Thoracic aorta (tissue), 2 donors: ENCODE data around the gene HLA-DMB. TPM values are rescaled to one million over a fixed set of nuclear protein-coding genes. Genes with fewer than 3 reads are reported as not detected.

ENCODE experiments used
- ATAC-seq: fragments of 150-250 bp; one replicate; pipeline ENCODE4 v1.8.0; 2017; ENCODE audit warnings: low read depth; ENCODE audit not compliant: insufficient number of reproducible peaks, low FRiP score
- DNase-seq: peaks from one replicate; pipeline ENCODE4 v3.0.0-alpha.2; 2020; ENCODE audit warnings: low spot score
- H3K27ac ChIP-seq, 2 donors: fragments of 200-600 bp; sonication (generic); 1 replicate in 1 of 2; 2 replicates in 1 of 2; pipeline ENCODE4 v1.5.1; 2016; ENCODE audit warnings: mild to moderate bottlenecking in 2 of 2, moderate library complexity in 2 of 2
- H3K27me3 ChIP-seq: fragments of 200-600 bp; sonication (generic); replicated peaks from 2 replicates; pipeline ENCODE4 v1.6.0; 2016; ENCODE audit warnings: mild to moderate bottlenecking; ENCODE audit not compliant: insufficient read depth
- H3K36me3 ChIP-seq: fragments of 200-600 bp; sonication (generic); one replicate; pipeline ENCODE4 v1.5.1; 2016
- H3K4me1 ChIP-seq, 2 donors: fragments of 200-600 bp; sonication (generic); 1 replicate in 1 of 2; 2 replicates in 1 of 2; pipeline versions ENCODE4 v1.5.1 to v1.6.0; 2016; ENCODE audit warnings: low read depth in 2 of 2, mild to moderate bottlenecking in 1 of 2; ENCODE audit not compliant: control insufficient read depth in 1 of 2
- H3K4me3 ChIP-seq: fragments of 200-600 bp; sonication (generic); 2 replicates; pipeline ENCODE4 v1.5.1; 2016; ENCODE audit warnings: mild to moderate bottlenecking
- H3K9me3 ChIP-seq: fragments of 200-600 bp; sonication (generic); 2 replicates; pipeline ENCODE4 v1.5.1; 2016
- CTCF ChIP-seq: fragments of 200-600 bp; sonication (generic); IDR thresholded peaks from one replicate; pipeline ENCODE4 v1.5.1; 2019; ENCODE audit warnings: antibody characterized with exemption
- total RNA-seq, 2 donors: library from RNA; depleted of rRNA; stranded (reverse); fragments of >200 nt; gene quantifications; one replicate each; pipeline versions ENCODE4 v1.1.0 to v1.2.3, GENCODE V29; 2016

Gene HLA-DMB
- total RNA-seq, 2 donors from 2014 or later = 13.5 to 34.4 TPM

- H3K9me3 ChIP-seq = no peaks in the 10 kb centered on the region
- peak overlapping the region; percentile 86 for H3K4me3 ChIP-seq
- ATAC-seq = no peak
- H3K27ac ChIP-seq = peak overlapping the region; percentile 99 to 100
- peaks cover 14 to 21% of the 10 kb centered on the region in 2 donors for H3K4me1 ChIP-seq
- H3K27me3 ChIP-seq = no peaks in the 10 kb centered on the region
- H3K36me3 ChIP-seq = peaks cover under 1% of the 10 kb centered on the region
- TF ChIP-seq CTCF = no peak
- no peak for DNase-seq
Observed at GRCh38 chr6:32967151-32968091, 26.6 kb upstream of the HLA-DMB start.

GRCh38 chr6:32964776-32965175, 23.9 kb upstream of the HLA-DMB start:
- TF ChIP-seq CTCF = no peak
- no peaks in the 10 kb centered on the region for H3K9me3 ChIP-seq
- no peaks in the 10 kb centered on the region for H3K27me3 ChIP-seq
- no peaks in the 10 kb centered on the region for H3K36me3 ChIP-seq
- H3K4me1 ChIP-seq = peaks cover 14 to 21% of the 10 kb centered on the region in 2 donors
- no peak overlapping the region for H3K27ac ChIP-seq
- ATAC-seq (no peak), DNase-seq (no peak)
- no peak overlapping the region for H3K4me3 ChIP-seq

GRCh38 chr6:32963866-32964265, 23.0 kb upstream of the HLA-DMB start:
- no peaks in the 10 kb centered on the region for H3K36me3 ChIP-seq
- H3K27ac ChIP-seq = no peak overlapping the region
- peaks cover 14 to 21% of the 10 kb centered on the region in 2 donors for H3K4me1 ChIP-seq
- ATAC-seq (no peak), DNase-seq (no peak)
- no peaks in the 10 kb centered on the region for H3K27me3 ChIP-seq
- H3K9me3 ChIP-seq = no peaks in the 10 kb centered on the region
- H3K4me3 ChIP-seq = no peak overlapping the region
- no peak for TF ChIP-seq CTCF

- H3K27ac ChIP-seq = no peak overlapping the region
- H3K4me1 ChIP-seq = peaks cover 12 to 18% of the 10 kb centered on the region in 2 donors
- no peaks in the 10 kb centered on the region for H3K27me3 ChIP-seq
- no peak for ATAC-seq
- no peak overlapping the region for H3K4me3 ChIP-seq
- no peak for DNase-seq
- H3K9me3 ChIP-seq = no peaks in the 10 kb centered on the region
- no peaks in the 10 kb centered on the region for H3K36me3 ChIP-seq
- no peak for TF ChIP-seq CTCF
Observed at GRCh38 chr6:32962213-32962826, 21.5 kb upstream of the HLA-DMB start.

GRCh38 chr6:32960563-32960962, 19.7 kb upstream of the HLA-DMB start:
- no peak for ATAC-seq
- Histone ChIP-seq H3K36me3 (no peaks in the 10 kb centered on the region), H3K9me3 (no peaks in the 10 kb centered on the region), H3K27me3 (no peaks in the 10 kb centered on the region), H3K4me3 (no peak overlapping the region), H3K4me1 (peaks cover 0 to under 1% of the 10 kb centered on the region in 2 donors), H3K27ac (no peak overlapping the region)
- TF ChIP-seq CTCF = no peak
- DNase-seq = no peak
